Activated CD4-positive, alpha-beta T cell treated with anti-CD3 and anti-CD28 coated beads for 24 hours (primary cell): ENCODE measurements around the gene MED6.

ENCODE experiments used
- DNase-seq, 2 donors: peaks; one replicate each; pipeline ENCODE4 v3.0.0-alpha.2; 2020; ENCODE audit warnings: low read depth in 2 of 2

The MED6 gene

GRCh38 chr14:70600382-70601157, at the start of gene MED6:
MED6 (minus strand) TSS chr14:70600655; CDS start chr14:70600637, 18 bp downstream.
- peak; percentile 83 to 90 for DNase-seq

GRCh38 chr14:70649803-70650202, 49.3 kb upstream of the MED6 start:
- no peak for DNase-seq

DNA sequence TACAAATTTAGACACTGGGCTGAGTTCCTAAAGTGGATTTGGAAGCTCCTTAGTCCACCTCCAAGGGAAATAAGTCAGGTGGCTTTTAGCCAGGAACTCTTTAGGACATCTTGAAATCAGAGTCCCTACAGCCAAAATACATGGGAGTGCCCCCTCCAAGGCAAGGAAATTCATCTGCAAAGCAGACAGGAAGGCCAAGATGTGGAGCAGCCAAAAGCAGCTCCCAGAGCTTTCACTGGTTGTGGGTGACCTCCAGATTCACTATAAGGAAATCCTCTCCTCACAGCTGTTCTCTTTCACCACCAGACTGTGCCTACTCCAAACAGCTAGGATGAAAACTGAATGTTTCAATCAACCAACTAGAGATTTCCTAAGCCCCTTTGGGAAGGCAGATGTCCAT, 47.9 kb upstream of the MED6 start:
- no peak for DNase-seq

DNA sequence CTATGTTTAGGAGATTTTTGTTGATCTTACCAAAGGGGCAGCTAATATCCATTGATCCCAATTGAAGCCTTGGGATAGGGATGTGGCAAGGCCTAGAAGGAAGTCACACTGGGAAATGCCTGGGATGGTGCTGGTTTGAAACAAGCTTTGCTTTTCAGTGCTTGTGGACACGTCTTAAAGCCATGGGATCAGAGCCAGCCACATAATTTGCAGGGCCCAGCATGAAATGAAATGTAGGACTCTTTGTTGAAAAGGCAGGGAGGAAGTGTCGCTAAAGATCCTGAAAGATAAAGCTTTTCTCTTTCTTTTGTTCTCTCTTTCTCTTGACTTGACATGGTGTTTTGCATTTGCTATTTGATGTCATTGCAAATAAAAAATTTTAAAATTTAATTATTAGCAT, 46.2 kb upstream of the MED6 start:
- no peak for DNase-seq

DNA sequence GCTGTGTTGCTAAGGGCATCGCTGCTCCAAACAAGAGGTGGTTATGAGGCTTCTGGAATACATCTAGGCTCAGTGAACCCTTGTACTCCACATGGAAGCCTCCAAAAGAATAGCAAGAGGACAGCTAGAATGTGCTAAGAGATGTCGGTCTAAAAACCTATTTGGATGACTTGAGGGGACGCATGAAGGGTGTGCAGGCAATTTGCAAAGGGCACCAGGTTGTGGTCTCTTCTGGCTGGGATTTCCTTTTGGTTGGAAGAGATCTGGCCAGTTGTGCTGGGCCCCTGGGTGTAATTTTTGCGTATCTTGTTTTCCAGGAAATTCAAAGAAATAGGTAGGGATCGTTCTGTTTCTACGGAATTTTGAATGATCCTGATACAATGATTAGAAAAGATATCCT, 45.4 kb upstream of the MED6 start:
- DNase-seq: no peak

DNA sequence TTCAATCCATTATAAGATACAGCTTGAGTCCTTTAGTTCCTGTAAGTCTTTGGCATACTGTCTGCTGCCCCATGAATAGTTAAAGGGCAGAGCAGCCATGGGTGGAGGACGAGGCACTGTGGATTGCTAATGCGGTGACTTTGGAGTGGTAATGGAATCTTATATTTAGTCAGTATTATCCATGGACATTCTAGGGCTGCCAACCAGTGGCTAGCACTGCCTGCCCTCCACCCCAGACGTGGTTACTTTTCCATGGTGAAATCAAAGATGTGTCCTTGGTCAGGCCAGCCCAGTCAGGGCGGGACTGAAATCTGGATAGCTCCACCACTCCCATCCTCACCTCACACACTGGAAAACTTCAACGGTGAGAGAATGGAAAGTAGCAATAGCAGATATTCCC, 43.5 kb upstream of the MED6 start:
- no peak for DNase-seq

DNA sequence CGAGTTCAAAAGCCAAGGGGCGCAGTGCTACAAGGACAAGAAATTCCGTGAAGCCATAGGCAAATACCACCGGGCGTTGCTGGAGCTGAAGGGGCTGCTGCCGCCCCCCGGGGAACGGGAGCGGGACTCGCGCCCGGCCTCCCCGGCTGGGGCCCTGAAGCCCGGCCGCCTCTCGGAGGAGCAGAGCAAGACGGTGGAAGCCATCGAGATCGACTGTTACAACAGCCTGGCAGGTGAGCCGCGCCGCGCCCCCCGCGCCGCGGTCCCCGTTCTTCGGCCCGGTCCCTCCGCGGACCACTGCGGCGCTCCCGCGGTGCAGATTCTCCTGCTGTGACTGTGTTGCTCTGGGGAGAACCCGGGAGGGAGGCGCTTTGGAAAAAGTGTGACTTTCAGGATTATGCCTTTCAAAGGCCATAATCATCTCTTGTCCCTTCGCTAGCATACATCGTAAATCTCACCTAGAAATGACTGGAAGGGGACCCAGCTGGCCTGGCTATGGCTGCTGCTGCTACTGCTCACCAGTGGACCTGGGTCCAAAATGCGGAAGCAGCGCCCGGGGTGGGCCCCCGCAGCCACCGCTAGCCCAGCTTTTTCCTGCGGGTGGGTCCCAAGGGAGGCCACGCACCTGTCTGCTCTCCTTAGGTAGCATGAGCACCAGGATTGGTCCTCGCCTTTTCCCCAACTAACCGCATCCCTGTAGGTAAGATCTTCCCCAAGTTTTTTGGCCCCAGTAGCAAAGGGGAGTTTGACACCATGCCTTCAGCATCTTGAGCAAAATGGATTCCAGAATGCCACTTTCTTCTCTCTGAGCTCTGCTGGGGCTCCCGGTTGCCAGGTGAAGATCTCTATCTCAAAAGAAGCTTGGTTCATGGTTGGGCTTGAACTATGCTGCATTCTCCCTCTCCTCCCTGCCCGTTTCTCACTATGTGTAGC, 42.1 kb upstream of the MED6 start:
- DNase-seq: peak in 1 of 2 donors; percentile 20

DNA sequence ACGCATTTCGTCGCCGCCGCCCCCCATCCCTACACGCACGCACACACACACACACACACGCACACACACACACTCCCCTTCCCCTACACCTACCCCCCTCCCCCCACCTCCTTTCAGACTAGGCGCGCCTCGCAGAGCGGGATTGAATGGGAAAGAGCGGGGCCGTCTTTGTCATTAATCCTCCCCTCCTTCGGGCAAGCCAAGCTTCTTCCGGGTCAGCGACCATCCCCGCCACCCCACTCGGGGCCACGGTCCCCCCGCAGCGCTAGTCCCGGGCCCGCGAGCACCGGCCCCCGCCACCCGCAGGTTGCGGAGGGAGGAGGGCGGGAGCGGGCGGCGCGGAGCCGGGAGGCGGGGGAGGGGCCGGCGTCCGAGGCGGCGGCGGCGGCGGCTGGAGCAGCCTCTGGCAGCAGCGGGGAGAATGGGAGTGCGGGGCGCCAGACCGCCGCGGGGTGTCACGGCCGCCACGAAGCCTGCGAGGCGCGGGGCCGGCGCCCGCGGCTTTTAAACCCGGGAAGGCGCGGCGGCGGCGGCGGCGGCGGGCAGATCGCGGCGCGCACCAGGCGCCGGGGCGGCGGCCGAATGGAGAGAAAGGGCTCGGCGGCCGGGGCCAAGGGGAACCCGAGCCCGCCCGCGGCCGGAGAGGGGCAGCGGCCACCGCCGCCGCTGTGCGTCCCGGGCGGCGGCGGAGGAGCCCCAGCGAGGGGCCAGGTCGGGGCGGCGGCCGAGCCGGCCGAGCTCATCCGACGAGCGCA, 41.3 kb upstream of the MED6 start, which contains the start of gene TTC9:
TTC9 (plus strand) TSS at position 369 of the 755 bp plus-strand sequence; CDS start at position 583, 214 bp downstream.
- DNase-seq: peak in 1 of 2 donors; percentile 18

DNA sequence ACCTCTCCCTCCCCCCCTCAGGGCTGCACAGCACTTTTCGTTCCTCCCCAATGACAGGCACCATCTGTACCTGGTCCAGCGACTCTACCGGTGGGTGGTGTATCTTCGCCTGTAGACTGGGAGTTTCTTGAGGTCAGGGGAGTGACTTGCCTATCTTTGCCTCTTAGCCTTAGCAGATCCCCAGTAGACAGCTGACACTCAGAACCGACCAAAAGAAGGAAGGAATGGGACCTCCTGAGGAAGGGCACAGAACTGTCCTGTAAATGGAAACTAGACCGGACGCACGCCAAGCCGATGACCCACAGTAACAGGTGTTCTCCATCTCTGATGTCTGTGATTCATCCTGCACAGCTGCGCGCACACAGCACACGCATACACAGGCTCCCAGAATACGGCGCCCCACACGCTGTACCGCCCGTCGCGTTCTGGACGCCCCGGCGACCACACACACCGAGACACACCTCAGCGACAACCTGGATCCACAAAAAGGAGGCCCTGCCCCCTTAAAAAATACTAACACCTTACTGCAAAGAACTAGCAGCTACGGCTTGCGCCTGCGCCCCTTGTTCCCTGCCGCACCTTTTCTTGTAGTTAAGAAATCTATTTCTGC, 40.6 kb upstream of the MED6 start:
- DNase-seq: peak in 1 of 2 donors; percentile 23

DNA sequence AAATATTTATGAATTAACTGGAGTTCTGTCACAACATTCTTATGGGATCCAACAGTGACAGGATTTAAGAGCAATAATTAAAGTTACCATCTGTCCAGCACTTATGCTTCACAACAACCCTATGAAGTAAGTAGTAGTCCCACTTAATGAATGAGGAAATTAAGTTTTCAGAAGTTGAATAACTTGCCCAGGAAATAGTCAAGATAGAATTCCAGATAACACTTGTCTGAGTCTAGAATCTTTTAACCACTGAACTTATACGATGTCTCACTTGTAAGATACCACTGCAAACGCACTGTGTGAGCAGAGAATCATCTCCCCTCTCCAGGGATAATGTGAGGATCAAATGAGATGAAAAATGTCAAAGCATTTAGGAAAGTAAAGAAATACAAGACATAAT, 38.0 kb upstream of the MED6 start:
- DNase-seq: no peak

GRCh38 chr14:70635971-70636595, 35.6 kb upstream of the MED6 start:
- no peak for DNase-seq

DNA sequence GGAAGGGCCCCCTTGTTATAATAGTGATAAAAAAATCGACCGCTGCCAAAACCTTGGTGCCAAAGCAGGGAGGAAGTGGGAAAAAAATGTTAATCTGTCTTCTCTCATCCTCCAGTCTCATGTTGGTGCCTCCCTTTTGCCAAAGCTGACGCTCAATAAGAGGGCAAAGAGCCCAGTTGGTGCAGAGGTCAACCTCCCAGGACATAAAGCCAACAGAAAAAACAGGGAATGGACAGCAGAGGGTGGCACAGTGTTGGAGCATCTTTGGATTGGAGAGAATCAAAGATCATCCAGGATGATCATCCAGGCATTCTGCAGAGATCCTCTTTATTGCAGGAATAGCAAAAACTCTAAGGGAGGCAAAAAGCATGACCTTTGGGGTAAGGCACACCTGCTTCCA, 31.5 kb upstream of the MED6 start:
- no peak for DNase-seq

GRCh38 chr14:70624972-70625371, 24.5 kb upstream of the MED6 start:
- no peak for DNase-seq

GRCh38 chr14:70622111-70622712, 21.8 kb upstream of the MED6 start:
- peak in 1 of 2 donors; percentile 9 for DNase-seq

GRCh38 chr14:70619708-70620107, 19.3 kb upstream of the MED6 start:
- DNase-seq: no peak

DNA sequence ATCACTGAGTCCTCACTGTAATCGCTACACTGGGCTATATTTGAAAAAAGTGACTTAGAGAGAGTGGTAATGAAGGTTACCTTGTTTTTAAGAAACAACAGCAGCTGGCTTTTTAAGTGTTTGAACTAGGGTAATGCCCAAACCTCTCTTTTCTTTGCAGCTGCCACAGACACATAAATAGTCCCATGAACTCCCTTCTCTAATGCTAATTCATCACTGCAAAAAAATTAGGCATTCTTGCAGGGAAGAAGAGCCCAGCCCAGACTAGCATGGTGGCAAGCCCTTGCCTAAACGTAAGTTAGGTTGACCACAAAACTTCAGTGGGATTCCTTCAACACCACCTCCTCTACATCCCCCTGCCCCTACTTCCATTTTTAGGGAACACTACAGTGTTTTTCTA, 17.9 kb upstream of the MED6 start:
- no peak for DNase-seq

DNA sequence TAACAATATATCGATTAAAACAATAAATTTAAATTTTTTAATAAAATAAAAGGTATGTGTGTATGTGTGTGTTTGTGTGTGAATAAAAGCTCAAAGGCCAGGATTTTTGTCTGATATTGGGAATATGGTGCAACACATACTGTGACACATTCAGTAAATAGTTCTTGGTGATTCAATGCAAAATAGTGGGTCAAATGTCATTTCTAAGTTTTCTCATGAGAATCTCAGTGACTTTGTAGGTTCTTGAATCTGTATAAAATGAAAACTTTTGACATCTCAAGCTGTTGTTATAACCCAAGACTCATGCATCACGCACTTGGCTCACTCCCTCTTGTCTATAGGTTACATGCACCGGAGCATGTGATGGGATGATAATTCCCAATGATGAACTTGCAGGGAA, 16.2 kb upstream of the MED6 start:
- no peak for DNase-seq

GRCh38 chr14:70611216-70611615, 10.8 kb upstream of the MED6 start:
- DNase-seq: no peak

- no peak for DNase-seq
Observed at GRCh38 chr14:70602254-70602653, 1.8 kb upstream of the MED6 start.

DNA sequence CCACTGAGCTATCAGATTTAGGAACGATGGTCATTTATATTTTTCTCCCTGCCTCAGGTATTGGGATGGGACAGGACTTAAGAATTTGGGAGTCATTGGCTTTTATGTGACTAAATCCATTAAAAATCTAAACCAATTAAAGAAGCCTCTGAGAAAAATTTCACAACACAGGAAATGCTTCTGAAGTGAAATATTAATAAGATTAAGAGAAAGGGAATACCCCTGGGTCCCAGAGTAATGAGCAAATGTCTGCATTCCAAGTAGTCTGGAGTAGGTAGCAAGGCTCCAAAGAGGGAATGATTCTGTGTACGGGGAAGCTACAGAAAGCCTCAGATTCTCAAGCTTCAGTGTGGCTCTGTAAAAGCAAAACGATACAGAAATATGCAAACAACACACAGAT, 707 bp upstream of the MED6 start:
- DNase-seq: no peak

DNA sequence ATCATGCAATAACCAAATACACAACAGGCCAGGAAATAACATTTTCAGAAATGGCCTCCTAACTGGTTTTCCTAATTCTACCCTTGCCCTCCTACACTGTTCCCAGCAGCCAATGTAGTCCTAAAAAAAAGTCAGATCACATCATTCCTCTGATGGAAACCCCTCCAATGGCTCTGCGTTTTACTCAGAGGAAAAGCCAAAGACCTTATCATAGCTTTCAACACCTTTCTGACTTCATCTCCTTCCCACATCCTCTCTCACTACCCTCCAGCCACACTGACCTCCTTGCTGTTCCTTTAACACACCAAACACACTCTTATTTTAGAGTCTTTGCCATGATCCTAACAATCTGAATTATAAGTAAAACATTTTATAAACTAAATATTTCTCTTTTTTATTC, 1.1 kb downstream of the MED6 start:
- DNase-seq: no peak
